Fibroblast of mammary gland (primary cell): ENCODE results near the gene KIAA0232.
A peak's percentile ranks its signal among the peaks of the same experiment; 100 is the strongest.
"Not testable (repeated sequence)": the region's sequence is repeated elsewhere in the genome, so short reads cannot be mapped to it uniquely, and the experiment has no call there.

Source experiments
- DNase-seq: peaks from one replicate; pipeline ENCODE4 v3.0.0-alpha.2; 2010; ENCODE audit warnings: low read depth
- H3K4me3 ChIP-seq: 2 replicates; pipeline ENCODE4 v1.5.1; 2011; ENCODE audit warnings: low read depth, mild to moderate bottlenecking, low read length, moderate library complexity; ENCODE audit not compliant: control insufficient read depth
- CTCF ChIP-seq: conservative IDR thresholded peaks from 2 replicates; pipeline ENCODE4 v1.5.1; 2011; ENCODE audit warnings: low read depth, low read length, inconsistent platforms; ENCODE audit not compliant: control insufficient read depth, insufficient read depth

KIAA0232 gene

DNA sequence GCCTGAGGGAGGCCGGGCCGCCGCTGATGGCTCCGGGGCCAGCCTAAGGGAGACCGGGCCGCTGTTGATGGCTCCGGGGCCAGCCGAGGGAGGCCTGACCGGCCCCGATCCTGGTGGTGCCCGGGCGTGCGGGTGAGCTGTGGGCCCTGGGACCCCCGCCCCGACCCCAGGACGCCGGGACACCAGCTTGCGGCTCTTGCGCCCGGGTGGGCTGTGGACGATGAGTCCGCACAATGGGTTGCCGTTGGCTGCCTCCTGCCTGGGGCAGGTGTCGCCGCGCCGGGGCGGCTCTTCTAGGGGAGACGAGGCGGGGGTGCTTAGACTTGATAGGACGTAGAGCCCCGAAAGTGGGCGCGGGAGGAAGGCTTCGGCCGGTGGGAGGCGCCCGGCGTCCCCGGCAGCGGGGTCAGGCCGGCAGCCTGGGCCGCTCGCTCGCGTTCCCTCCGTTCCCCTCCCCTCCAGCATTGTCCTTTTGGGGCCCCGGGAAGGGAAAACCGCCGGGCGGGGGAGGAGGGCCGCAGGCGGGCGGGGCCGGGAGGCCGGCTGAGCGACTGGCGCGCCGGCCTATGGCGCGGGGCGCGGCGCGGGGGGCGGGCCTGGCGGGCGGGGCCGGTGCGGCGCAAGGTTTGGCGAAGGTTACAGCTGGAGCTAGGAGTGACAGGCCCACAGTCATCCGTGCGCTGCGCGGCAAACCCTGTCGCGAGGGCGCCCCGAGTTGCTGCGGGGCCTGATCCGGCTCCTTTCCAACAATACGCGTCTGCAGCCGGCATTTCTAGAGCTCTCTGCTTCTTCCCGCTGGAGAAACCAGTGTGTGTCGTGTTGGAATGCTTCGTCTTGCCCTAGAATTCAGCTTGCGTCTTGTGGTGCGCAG is 819 bp downstream of the KIAA0232 start:
- H3K4me3 ChIP-seq: peak overlapping the region; percentile 74
- peak; percentile 68 for DNase-seq
- no peak for TF ChIP-seq CTCF

GRCh38 chr4:6785572-6785925 is 3.0 kb downstream of the KIAA0232 start:
- H3K4me3 ChIP-seq: no peak overlapping the region
- no peak for TF ChIP-seq CTCF
- no peak for DNase-seq

DNA sequence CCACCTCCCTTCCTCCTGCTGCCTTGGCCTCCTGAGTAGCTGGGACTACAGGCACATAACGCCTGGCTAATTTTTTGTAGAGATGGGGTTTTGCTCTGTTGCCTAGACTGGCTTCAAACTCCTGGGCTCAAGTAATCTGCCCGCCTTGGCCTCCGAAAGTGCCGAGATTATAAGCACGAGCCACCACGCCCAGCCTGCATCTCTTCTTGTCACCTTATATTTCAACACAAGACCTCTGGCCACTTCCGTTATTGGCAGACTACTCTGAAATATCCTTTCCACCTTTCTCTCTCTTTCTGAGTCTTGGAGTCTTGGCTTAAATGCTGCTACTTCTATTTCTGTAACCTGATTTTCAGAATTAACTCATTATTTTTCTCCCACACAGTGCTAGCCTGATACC is 5.6 kb downstream of the KIAA0232 start:
- no peak overlapping the region for H3K4me3 ChIP-seq
- TF ChIP-seq CTCF: no peak
- no peak for DNase-seq

DNA sequence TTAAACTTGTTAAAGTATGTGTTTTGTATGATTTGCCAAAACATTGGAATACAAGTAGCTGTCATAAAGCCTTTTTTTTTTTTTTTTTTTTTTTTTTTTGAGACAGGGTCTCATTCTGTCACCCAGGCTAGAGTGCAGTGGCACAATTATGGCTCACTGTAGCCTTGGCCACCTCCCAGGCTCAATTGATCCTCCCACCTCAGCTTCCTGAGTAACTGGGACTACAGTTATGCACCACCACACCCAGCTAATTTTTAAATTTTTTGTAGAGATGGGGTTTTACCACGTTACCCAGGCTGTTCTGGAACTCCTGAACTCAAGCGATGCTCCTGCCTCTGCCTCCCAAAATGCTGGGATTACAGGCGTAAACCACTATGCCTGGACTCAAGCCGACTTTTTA is 8.7 kb downstream of the KIAA0232 start:
- H3K4me3 ChIP-seq, DNase-seq: not testable (repeated sequence)

DNA sequence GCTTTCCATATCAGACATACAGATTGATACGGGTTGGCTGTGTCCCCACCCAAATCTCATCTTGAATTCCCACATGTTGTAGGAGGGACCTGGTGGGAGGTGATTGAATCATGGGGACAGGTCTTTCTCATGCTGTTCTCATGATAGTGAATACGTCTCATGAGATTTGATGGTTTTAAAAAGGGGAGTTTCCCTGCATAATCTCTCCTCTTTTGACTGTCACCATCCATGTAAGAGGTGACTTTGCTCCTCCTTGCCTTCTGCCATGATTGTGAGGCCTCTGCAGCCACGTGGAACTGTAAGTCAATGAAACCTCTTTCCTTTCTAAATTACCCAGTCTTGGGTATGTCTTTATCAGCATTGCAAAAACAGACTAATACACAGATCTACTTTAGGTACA is 9.3 kb downstream of the KIAA0232 start:
- not testable (repeated sequence) for H3K4me3 ChIP-seq, DNase-seq

DNA sequence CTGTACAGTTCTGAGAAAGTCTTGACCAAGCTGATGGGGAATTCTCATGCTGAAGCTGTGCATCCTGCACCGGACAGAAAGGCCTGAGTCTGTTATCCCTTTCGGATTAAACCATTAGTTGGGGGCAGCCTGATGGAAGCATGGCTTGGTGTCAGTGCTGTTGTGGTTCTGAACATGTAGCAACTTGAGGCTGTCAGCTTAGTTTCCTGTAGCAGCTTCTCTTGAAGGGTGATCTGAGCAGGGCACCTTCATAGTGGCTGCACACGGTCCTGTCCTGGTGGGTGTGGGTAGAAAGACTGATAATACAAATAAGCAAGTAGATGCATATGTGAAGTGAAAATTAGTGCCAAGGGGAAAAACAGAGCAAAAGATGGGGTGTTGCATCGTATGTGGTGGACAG is 11.7 kb downstream of the KIAA0232 start:
- no peak for DNase-seq
- no peak overlapping the region for H3K4me3 ChIP-seq
- TF ChIP-seq CTCF: no peak

DNA sequence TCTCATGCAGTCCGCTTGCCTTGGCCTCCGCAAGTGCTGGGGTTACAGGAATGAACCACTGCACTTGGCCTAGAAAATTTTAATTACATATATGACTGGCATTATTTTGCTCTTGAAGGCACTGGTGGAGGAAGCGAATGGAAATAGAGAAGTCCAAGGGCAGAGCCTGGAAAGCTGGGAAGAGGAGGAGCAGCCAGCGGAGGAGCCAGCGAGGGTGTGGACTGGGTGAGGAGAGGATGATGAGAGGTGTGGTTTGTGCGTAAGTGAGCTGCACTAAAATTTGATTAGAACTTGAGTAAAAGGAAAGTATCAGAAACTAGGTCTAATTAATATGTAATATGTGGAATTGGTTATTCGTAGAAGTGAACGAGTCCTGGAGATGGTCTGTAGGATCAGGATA is 13.3 kb downstream of the KIAA0232 start:
- no peak overlapping the region for H3K4me3 ChIP-seq
- no peak for DNase-seq
- TF ChIP-seq CTCF: no peak

DNA sequence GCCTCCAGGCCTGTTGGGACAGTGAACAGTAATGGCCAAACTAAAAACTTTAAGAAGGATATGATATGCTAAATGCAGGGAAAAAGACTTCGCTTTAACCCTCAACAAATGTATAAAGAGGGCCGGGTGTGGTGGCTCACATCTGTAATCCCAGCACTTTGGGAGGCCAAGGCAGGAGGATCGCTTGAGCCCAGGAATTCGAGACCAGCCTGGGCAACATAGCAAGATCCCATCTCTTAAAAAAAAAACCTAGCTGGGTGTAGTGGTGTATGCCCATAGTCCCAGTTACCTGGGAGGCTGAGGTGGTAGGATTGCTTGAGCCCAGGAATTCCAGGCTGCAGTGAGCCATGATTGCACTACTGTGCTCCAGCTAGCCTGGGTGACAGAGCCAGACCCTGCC is 14.8 kb downstream of the KIAA0232 start:
- H3K4me3 ChIP-seq, DNase-seq: not testable (repeated sequence)

DNA sequence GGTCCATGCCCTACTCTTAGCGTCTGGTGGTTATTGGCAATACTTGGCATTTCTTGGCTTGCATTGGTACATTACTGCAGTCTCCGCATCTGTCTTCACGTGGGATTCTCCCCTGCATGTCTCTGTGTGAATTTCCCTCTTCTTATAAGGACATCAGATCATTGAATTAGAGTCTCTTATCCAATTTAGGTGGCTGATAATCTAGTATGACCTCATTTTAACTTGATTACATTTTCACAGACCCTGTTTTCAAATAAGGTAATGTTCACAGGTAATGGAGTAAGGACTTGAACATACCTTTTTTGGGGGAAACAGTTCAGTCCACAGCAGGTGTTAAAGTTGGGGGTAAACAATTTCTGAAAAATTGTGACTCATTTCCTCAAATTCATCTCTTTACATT is 16.6 kb downstream of the KIAA0232 start:
- no peak overlapping the region for H3K4me3 ChIP-seq
- no peak for TF ChIP-seq CTCF
- no peak for DNase-seq
